Kidney (tissue), 14 donors: ENCODE measurements around the gene TRIM44. TPM values are rescaled to one million over a fixed set of nuclear protein-coding genes. Genes with fewer than 3 reads are reported as not detected.

Experiments
- DNase-seq, 5 donors: peaks; one replicate each; pipeline ENCODE4 v3.0.0-alpha.2; 2013 to 2020
- FAIRE-seq: peaks from 2 replicates; lab custom pipeline; 2012; peaks lifted over from hg19 to GRCh38; lab: Jason Lieb, UNC
- H3K27ac ChIP-seq, 2 donors: one replicate each; pipeline ENCODE4 v1.7.0; 2013; ENCODE audit warnings: low read depth in 2 of 2, low read length in 2 of 2, inconsistent platforms in 1 of 2
- H3K27me3 ChIP-seq: one replicate; pipeline ENCODE4 v1.7.1; 2013; ENCODE audit warnings: low read length, inconsistent platforms; ENCODE audit not compliant: control insufficient read depth, insufficient read depth
- H3K36me3 ChIP-seq, 3 donors: one replicate each; pipeline versions ENCODE4 v1.7.0 to v1.7.1; 2013; ENCODE audit warnings: low read length in 3 of 3, control low read depth in 1 of 3, inconsistent platforms in 1 of 3; ENCODE audit not compliant: insufficient read depth in 3 of 3, control insufficient read depth in 2 of 3
- H3K4me1 ChIP-seq, 3 donors: one replicate each; pipeline versions ENCODE4 v1.7.0 to v1.7.1; 2013; ENCODE audit warnings: low read length in 3 of 3, inconsistent platforms in 1 of 3, low read depth in 1 of 3; ENCODE audit not compliant: control insufficient read depth in 2 of 3, insufficient read depth in 2 of 3
- H3K4me3 ChIP-seq, 3 donors: one replicate each; pipeline versions ENCODE4 v1.7.0 to v1.8.1; 2013; ENCODE audit warnings: low read length in 3 of 3, control low read depth in 1 of 3, inconsistent platforms in 1 of 3
- H3K9ac ChIP-seq, 3 donors: one replicate each; pipeline versions ENCODE4 v1.7.0 to v1.7.1; 2013; ENCODE audit warnings: low read length in 3 of 3, control low read depth in 1 of 3, inconsistent platforms in 1 of 3
- H3K9me3 ChIP-seq, 3 donors: one replicate each; pipeline versions ENCODE4 v1.7.0 to v1.7.1; 2013; ENCODE audit warnings: low read length in 3 of 3, control low read depth in 1 of 3, inconsistent platforms in 1 of 3; ENCODE audit not compliant: control insufficient read depth in 2 of 3, insufficient read depth in 1 of 3
- CTCF ChIP-seq: IDR thresholded peaks from 3 replicates; pipeline ENCODE4 v1.5.1; 2012; ENCODE audit warnings: mild to moderate bottlenecking, moderate library complexity, borderline replicate concordance; ENCODE audit not compliant: insufficient read depth; ENCODE audit errors: extremely low read depth
- intact Hi-C: fragments of 100-400 bp; cut with DNase I; formaldehyde crosslinking; loops from one replicate; pipeline ENCODE4 v1.11.1; 2022
- polyA plus RNA-seq: library from polyadenylated mRNA; stranded (reverse); fragments of 350-450 nt; fragmentation: Illumina TruSeq; extraction: RNeasy Lipid Tissue Mini Kit (QIAGEN cat#74804); gene quantifications from one replicate; pipeline ENCODE4 v1.2.3, GENCODE V29; 2014; ENCODE audit warnings: low read depth, low replicate concordance; ENCODE audit not compliant: insufficient read depth
- total RNA-seq: library from RNA; stranded (reverse); fragmentation: NEBNext Ultra II Directional; extraction: Animal tissue kit (Norgen Biotek cat#: 25700); gene quantifications from one replicate; pipeline ENCODE4 v1.2.1, GENCODE V29; 2021
- donor health status: control.
- donor health status: control.
- donor health status: control.
- donor health status: control.
- donor health status: control.
- donor health status: DM: yes; HTN: yes; CAD: no.
- donor health status: Normal renal cell carcinoma (clear cell type).

The TRIM44 gene
- total and polyA plus RNA-seq, 2 donors from 2014 or later = 14.5 to 88.9 TPM

DNA sequence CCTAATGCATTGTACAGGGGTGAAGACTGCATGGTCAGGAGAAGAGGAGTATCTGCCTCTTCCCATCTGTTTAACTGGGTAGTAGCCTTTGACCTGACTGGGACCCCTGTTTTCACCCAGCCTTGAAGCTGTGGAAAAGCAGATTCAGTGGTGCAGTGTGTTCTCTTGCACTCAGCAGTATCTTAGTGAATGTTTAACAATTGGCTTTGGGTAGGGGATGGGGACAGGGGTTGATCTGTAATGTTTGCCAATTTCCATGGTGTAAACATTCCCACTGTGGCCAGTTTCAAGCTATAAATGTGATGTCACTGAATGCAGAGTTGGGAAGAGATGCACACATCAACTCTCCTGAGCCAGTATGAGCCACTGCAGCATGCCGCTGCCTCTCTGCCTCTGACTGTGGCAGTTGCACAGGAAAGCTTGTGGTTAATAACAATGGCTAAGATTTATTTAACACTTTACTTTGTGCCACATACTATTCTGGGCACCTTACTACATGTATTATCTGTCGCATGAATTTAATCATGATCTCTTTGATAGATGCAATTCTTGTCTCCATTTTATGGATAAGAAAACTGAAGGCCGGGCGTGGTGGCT lies 28.6 kb upstream of the TRIM44 start:
- Histone ChIP-seq H3K9me3 (no peaks in the 10 kb centered on the region), H3K9ac (no peak overlapping the region), H3K36me3 (no peaks in the 10 kb centered on the region), H3K27ac (no peak overlapping the region), H3K4me3 (no peak overlapping the region), H3K4me1 (no peaks in the 10 kb centered on the region), H3K27me3 (no peaks in the 10 kb centered on the region)
- TF ChIP-seq CTCF = no peak
- DNase-seq = no peak
- FAIRE-seq = no peak
- intact Hi-C loops = no loop called here

GRCh38 chr11:35635933-35636332 lies 26.6 kb upstream of the TRIM44 start:
- no peak overlapping the region for H3K9ac ChIP-seq
- H3K36me3 ChIP-seq = no peaks in the 10 kb centered on the region
- H3K4me3 ChIP-seq = no peak overlapping the region
- intact Hi-C loops = no loop called here
- no peak for FAIRE-seq
- no peaks in the 10 kb centered on the region for H3K27me3 ChIP-seq
- H3K4me1 ChIP-seq = no peaks in the 10 kb centered on the region
- no peak for DNase-seq
- H3K9me3 ChIP-seq = no peaks in the 10 kb centered on the region
- H3K27ac ChIP-seq = no peak overlapping the region
- TF ChIP-seq CTCF = no peak

DNA sequence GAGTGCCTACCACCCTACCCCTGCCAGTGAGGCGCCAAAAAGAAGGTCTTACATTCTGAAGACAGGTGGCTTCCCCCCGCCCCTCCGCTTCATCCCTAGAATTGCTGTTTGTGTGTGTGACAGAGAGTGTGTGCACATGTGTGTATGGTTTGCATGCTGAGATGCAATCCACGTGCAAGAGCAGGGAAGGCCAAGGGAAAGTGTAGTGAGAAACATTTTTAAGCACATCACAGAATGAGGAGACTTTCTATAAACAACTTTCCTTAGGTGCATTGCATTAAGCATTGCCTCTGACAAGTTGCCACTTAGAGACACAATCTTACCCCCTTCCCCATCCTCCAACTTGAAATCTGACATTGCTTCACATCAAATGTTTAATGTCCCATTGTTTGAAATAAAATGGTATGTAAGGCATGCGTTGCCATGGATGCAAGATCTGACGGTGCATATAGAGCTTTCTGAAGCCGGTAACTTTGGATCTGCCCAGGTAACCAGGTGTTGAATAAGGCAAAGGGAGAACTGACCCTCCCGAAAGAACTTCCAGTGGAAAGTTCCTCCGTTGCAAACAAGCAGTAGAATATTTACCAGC lies 22.9 kb upstream of the TRIM44 start:
- H3K4me3 ChIP-seq = no peak overlapping the region
- no peak for TF ChIP-seq CTCF
- H3K4me1 ChIP-seq = no peaks in the 10 kb centered on the region
- no peaks in the 10 kb centered on the region for H3K36me3 ChIP-seq
- intact Hi-C loops = no loop called here
- H3K27me3 ChIP-seq = no peaks in the 10 kb centered on the region
- peak in 3 of 5 donors; percentile 35 to 62 (median 59) for DNase-seq
- H3K27ac ChIP-seq = no peak overlapping the region
- no peak for FAIRE-seq
- no peaks in the 10 kb centered on the region for H3K9me3 ChIP-seq
- no peak overlapping the region for H3K9ac ChIP-seq
